Glutamatergic neuron (in vitro differentiated cells): ENCODE measurements around the gene NXNL1. TPM values are rescaled to one million over a fixed set of nuclear protein-coding genes. Genes with fewer than 3 reads are reported as not detected.

Experiments
- DNase-seq: peaks from one replicate; pipeline ENCODE4 v3.0.0; 2022
- H3K27ac Mint-ChIP-seq: one replicate; pipeline ENCODE4 v1.8.0; 2020; ENCODE audit warnings: mild to moderate bottlenecking, mixed read lengths, inconsistent platforms; ENCODE audit not compliant: unreplicated experiment
- H3K27me3 Mint-ChIP-seq: one replicate; pipeline ENCODE4 v1.8.0; 2020; ENCODE audit warnings: mild to moderate bottlenecking, moderate library complexity, mixed read lengths, inconsistent platforms; ENCODE audit not compliant: unreplicated experiment
- H3K36me3 Mint-ChIP-seq: one replicate; pipeline ENCODE4 v1.8.0; 2020; ENCODE audit warnings: mild to moderate bottlenecking, mixed read lengths, inconsistent platforms; ENCODE audit not compliant: unreplicated experiment
- H3K4me1 Mint-ChIP-seq: one replicate; pipeline ENCODE4 v1.8.0; 2020; ENCODE audit warnings: mild to moderate bottlenecking, low read depth, mixed read lengths, inconsistent platforms; ENCODE audit not compliant: unreplicated experiment
- H3K4me3 Mint-ChIP-seq: one replicate; pipeline ENCODE4 v1.8.0; 2020; ENCODE audit warnings: mild to moderate bottlenecking, mixed read lengths, inconsistent platforms; ENCODE audit not compliant: unreplicated experiment
- H3K9me3 Mint-ChIP-seq: one replicate; pipeline ENCODE4 v1.8.0; 2020; ENCODE audit warnings: mild to moderate bottlenecking, moderate library complexity, mixed read lengths, inconsistent platforms; ENCODE audit not compliant: unreplicated experiment
- total RNA-seq: library from RNA; stranded (reverse); fragmentation: NEBNext Ultra II Directional; extraction: Animal tissue kit (Norgen Biotek cat#: 25700); gene quantifications from one replicate; pipeline ENCODE4 v1.2.1, GENCODE V29; 2021; ENCODE audit not compliant: unreplicated experiment
- TF ChIP-seq, protein P1 (sequence below): fragments of 200-600 bp; sonication (generic); IDR thresholded peaks from one replicate; pipeline ENCODE4 v1.5.0; 2021; ENCODE audit not compliant: partially characterized antibody, unreplicated experiment

NXNL1 gene
- total RNA-seq, 1 donor from 2014 or later, result not detected

DNA sequence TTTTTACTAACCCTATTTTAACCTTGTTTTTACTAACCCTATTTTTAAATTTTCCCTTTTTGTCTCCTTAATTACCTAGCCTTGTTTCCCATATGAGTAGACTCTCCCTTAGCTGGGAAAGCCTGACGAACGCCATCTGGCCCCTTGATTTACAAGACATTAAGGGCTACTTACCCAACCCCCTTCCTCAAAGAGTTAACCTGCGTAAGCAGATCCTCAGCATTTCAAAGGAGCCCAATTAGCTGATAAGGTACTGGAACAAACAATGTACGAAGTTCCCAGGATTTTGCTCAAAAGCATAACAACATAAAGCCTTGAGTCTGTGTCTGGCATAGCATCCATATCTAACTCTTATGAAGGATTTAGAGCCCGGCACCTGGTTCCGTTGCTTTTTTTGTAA is 45.6 kb downstream of the NXNL1 start:
- TF ChIP-seq, protein P1, sequence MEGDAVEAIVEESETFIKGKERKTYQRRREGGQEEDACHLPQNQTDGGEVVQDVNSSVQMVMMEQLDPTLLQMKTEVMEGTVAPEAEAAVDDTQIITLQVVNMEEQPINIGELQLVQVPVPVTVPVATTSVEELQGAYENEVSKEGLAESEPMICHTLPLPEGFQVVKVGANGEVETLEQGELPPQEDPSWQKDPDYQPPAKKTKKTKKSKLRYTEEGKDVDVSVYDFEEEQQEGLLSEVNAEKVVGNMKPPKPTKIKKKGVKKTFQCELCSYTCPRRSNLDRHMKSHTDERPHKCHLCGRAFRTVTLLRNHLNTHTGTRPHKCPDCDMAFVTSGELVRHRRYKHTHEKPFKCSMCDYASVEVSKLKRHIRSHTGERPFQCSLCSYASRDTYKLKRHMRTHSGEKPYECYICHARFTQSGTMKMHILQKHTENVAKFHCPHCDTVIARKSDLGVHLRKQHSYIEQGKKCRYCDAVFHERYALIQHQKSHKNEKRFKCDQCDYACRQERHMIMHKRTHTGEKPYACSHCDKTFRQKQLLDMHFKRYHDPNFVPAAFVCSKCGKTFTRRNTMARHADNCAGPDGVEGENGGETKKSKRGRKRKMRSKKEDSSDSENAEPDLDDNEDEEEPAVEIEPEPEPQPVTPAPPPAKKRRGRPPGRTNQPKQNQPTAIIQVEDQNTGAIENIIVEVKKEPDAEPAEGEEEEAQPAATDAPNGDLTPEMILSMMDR, result no peak
- Mint-ChIP-seq H3K4me3 (peak overlapping the region; percentile 82), H3K36me3 (no peaks in the 10 kb centered on the region), H3K4me1 (peaks cover 18% of the 10 kb centered on the region), H3K27ac (peak overlapping the region; percentile 89), H3K27me3 (peaks cover 7% of the 10 kb centered on the region), H3K9me3 (peaks cover 6% of the 10 kb centered on the region)
- DNase-seq, result no peak

DNA sequence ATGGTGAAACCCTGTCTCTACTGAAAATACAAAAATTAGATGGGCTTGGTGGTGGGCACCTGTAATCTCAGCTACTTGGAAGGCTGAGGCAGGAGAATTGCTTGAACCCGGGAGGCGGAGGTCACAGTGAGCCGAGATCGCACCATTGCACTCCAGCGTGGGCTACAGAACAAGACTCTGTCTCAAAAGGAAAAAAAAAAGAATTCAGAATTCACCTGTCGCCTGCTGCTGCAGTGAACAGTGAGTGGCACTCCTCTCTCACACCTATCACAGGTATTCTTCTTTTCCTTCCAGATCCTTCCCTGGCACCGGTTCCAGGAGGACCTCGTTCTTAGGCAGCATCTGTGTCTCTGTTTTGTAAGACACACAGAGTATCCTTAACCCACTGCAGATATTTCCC is 46.6 kb downstream of the NXNL1 start:
- DNase-seq, result no peak
- Mint-ChIP-seq H3K27ac (no peak overlapping the region), H3K9me3 (no peaks in the 10 kb centered on the region), H3K4me3 (no peak overlapping the region), H3K27me3 (peaks cover 4% of the 10 kb centered on the region), H3K4me1 (peaks cover 18% of the 10 kb centered on the region), H3K36me3 (no peaks in the 10 kb centered on the region)
- TF ChIP-seq, protein P1, result no peak

DNA sequence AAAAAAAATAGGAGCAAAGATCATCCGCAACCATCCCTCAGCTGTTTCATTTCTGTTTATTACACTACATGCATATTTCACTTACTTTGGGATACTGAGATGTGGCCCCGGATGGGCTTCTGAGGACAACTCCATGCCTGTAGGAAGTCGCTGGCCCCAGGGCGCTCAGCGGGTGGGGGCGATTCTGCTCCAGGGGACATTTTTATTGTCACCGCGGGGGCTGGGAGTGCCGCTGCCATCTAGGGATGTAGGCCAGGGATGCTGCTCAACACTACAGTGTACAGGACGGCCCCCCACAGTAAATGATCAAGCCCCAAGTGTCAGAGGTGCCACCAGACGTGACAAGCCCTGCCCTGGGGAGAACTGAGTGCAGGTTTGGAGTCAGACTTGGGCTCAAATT is 48.9 kb downstream of the NXNL1 start:
- Mint-ChIP-seq H3K4me1 (peaks cover 21% of the 10 kb centered on the region), H3K4me3 (no peak overlapping the region), H3K36me3 (no peaks in the 10 kb centered on the region), H3K27ac (no peak overlapping the region), H3K9me3 (no peaks in the 10 kb centered on the region), H3K27me3 (peaks cover 2% of the 10 kb centered on the region)
- DNase-seq, result no peak
- TF ChIP-seq, protein P1, result no peak

DNA sequence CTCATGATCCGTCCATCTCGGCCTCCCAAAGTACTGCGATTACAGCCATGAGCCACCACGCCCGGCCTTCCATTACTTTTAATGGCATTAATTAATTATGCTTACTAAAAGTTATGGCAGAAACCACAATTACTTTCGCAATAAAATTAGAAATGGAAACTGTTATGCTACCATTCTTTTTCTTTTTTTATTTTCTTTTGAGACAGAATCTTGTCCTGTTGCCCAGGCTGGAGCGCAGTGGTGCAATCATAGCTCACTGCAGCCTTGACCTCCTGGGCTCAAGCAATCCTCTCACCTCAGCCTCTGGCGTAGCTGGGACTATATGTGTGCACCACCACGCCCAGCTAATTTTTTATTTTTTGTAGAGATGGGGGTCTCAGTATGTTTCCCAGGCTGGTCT is 50.7 kb downstream of the NXNL1 start:
- Mint-ChIP-seq H3K9me3 (no peaks in the 10 kb centered on the region), H3K4me1 (peaks cover 12% of the 10 kb centered on the region), H3K27me3 (no peaks in the 10 kb centered on the region), H3K27ac (no peak overlapping the region), H3K36me3 (no peaks in the 10 kb centered on the region), H3K4me3 (no peak overlapping the region)
- TF ChIP-seq, protein P1, result no peak
- no peak for DNase-seq

DNA sequence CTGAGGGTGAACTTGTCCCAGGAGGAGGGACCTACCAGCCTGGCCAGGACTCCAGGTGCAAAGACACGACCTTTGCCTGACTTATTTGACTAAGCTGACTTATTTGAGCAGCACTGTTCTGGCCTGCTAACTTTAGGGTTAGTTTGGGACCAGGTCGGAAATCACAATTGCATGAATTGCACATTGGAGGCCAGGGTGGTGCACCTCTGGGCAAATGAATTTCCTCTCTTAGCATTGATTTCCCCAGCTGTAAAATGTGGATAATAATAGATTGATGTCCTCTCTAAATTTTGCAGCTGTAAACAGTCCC is 53.9 kb downstream of the NXNL1 start:
- TF ChIP-seq, protein P1, result no peak
- H3K27ac Mint-ChIP-seq, result no peak overlapping the region
- no peaks in the 10 kb centered on the region for H3K9me3 Mint-ChIP-seq
- H3K27me3 Mint-ChIP-seq, result peaks cover 2% of the 10 kb centered on the region
- no peak for DNase-seq
- H3K4me3 Mint-ChIP-seq, result peak overlapping the region; percentile 68
- peaks cover 4% of the 10 kb centered on the region for H3K4me1 Mint-ChIP-seq
- H3K36me3 Mint-ChIP-seq, result no peaks in the 10 kb centered on the region
